SIG-M5 treated with dmso at 0.1 percent for 504 hours (cell line): ENCODE results near the gene IQCN.
"Not testable (repeated sequence)": the region's sequence is repeated elsewhere in the genome, so short reads cannot be mapped to it uniquely, and the experiment has no call there.

Experiments
- DNase-seq: peaks from one replicate; lab custom pipeline; 2025; ENCODE audit not compliant: unreplicated experiment; lab: John Stamatoyannopoulos, UW

Gene IQCN

GRCh38 chr19:18218600-18218999, 55.7 kb downstream of the IQCN start:
- DNase-seq = no peak

- no peak for DNase-seq
These were observed 56.1 kb downstream of the IQCN start for GRCh38 chr19:18218159-18218558.

DNA sequence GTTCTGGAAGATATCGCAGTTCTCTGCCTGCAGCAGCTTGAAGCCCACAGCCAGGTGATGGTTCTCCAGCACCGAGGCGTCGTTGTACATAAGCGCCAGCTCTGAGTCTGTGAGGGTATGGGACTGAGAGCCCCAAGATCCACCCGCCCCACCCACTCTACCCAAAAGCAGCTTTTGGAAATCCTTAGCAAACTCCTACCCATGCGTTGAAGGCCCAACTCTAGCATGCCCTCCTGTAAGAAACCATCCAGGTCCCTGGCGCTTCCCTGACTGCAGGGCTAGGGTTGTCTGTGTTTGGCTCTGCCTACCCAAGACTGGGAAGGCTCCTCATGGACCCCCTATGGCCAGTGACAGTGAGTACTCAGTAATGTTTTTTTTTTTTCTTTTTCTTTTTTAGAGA, 57.5 kb downstream of the IQCN start:
- no peak for DNase-seq

- no peak for DNase-seq
These were observed 59.3 kb downstream of the IQCN start for GRCh38 chr19:18214779-18215433.

DNA sequence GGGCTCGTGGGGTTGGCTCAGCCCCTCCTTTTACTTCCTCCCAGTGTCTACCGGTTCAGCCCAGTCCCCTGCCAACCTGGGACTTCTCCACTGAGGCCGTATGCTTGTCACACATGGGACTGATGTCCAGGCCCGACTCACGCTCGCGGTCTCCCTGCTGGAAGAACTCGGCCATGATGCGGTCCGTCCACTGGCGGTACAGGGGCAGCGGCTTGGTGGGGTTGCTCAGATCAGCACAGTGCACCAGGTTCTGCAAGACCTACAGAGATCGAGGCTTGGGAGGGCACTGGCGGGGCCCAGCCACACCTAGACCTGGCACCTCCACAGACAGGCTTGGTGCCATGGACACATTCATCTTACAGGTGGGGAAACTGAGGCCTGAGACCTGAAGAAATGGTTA, 62.6 kb downstream of the IQCN start:
- no peak for DNase-seq

DNA sequence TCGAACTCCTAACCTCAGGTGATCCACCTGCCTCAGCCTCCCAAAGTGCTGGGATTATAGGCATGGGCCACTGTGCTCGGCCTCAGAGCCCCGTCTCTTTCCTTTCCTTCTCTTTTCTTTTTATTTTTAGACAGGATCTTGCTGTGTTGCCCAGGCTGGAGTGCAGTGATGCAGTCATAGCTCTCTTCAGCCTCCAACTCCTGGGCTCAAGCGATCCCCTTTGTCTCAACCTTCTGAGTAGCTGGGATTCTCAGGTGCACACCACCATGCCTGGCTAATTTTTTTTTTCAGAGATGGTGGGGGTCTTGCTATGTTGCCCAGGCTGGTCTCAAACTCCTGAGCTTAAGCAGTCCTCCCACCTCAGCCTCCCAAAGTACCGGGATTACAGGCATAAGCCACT, 64.3 kb downstream of the IQCN start:
- not testable (repeated sequence) for DNase-seq

GRCh38 chr19:18208098-18208951, 65.9 kb downstream of the IQCN start:
- no peak for DNase-seq
